K562 (cell line): ENCODE measurements around the gene LARP4B. TPM values are rescaled to one million over a fixed set of nuclear protein-coding genes. Genes with fewer than 3 reads are reported as not detected.

ENCODE experiments used
- ATAC-seq: fragments of 200-7000 bp; cut with Tn5 transposase; 3 replicates; pipeline ENCODE4 v1.9.1; 2020; ENCODE audit warnings: moderate library complexity
- BruUV-seq: library from RNA; stranded (reverse); fragments of 400-500 nt; replicated peaks from 2 replicates; lab custom pipeline; 2021; lab: Mats Ljungman, UMichigan
- CTCF ChIA-PET: fragments of 300-600 bp; formaldehyde crosslinking; extraction: SDS; loops from one replicate; lab custom pipeline; 2021; ENCODE audit warnings: low intra/inter-chr PET ratio; lab: Yijun Ruan, JAX
- POLR2A ChIA-PET: fragments of 300-600, 350-650 bp; sonication (Branson Sonifier 250); formaldehyde crosslinking; extraction: SDS; loops from one replicate; lab custom pipeline; 2021; ENCODE audit warnings: antibody characterized with exemption, inconsistent platforms; lab: Yijun Ruan, JAX
- DNase-seq, 4 experiments: peaks; one replicate each; pipeline versions ENCODE4 v3.0.0 to v3.0.0-alpha.2; 2011 to 2018; ENCODE audit warnings: low spot score in 3 of 4, mixed read lengths in 3 of 4; ENCODE audit errors: extremely low read depth in 1 of 4
- FAIRE-seq: peaks from 2 replicates; lab custom pipeline; 2011; peaks lifted over from hg19 to GRCh38; lab: Jason Lieb, UNC
- H2AFZ ChIP-seq: 2 replicates; pipeline ENCODE4 v1.6.0; 2011; ENCODE audit warnings: low read depth, low read length, control low read depth, inconsistent platforms
- H3K27ac ChIP-seq: fragments of 200-600 bp; 3 replicates; pipeline ENCODE4 v1.8.0; 2011; ENCODE audit warnings: low read depth, mild to moderate bottlenecking, control low read depth, inconsistent platforms, low read length, moderate library complexity, mixed read lengths; ENCODE audit errors: extremely low read depth
- H3K27me3 ChIP-seq, 2 experiments: fragments of 300-600 bp in 1 of 2; 2 replicates in 1 of 2; 3 replicates in 1 of 2; pipeline versions ENCODE4 v1.6.0 to v1.8.0; 2011; ENCODE audit warnings: inconsistent platforms in 2 of 2, low read length in 2 of 2, mild to moderate bottlenecking in 1 of 2, mixed read lengths in 1 of 2, moderate library complexity in 1 of 2; ENCODE audit not compliant: control insufficient read depth in 2 of 2, insufficient read depth in 2 of 2
- H3K36me3 ChIP-seq: fragments of 300-600 bp; 3 replicates; pipeline ENCODE4 v1.8.0; 2011; ENCODE audit warnings: mild to moderate bottlenecking, low read length, inconsistent platforms; ENCODE audit not compliant: control insufficient read depth, insufficient read depth
- H3K4me1 ChIP-seq, 2 experiments: fragments of 200-600 bp in 1 of 2; replicated peaks in 1 of 2; 2 replicates in 1 of 2; 3 replicates in 1 of 2; pipeline versions ENCODE4 v1.5.1 to v1.8.0; 2011; ENCODE audit warnings: inconsistent platforms in 2 of 2, low read length in 2 of 2, mild to moderate bottlenecking in 1 of 2, mixed read lengths in 1 of 2, moderate library complexity in 1 of 2; ENCODE audit not compliant: control insufficient read depth in 2 of 2, insufficient read depth in 2 of 2
- H3K4me2 ChIP-seq: 2 replicates; pipeline ENCODE4 v1.6.1; 2011; ENCODE audit warnings: low read length, control low read depth, inconsistent platforms, mixed read lengths; ENCODE audit not compliant: insufficient read depth
- H3K4me3 ChIP-seq: fragments of 200-600 bp; sonication (generic), shearing (Covaris generic); 2 replicates; pipeline ENCODE4 v1.5.1; 2016; ENCODE audit warnings: control low read depth, inconsistent platforms
- H3K79me2 ChIP-seq: fragments of 200-600 bp; 3 replicates; pipeline ENCODE4 v1.8.0; 2011; ENCODE audit warnings: low read length, inconsistent platforms; ENCODE audit not compliant: control insufficient read depth, insufficient read depth
- H3K9ac ChIP-seq, 2 experiments: 2 replicates each; pipeline versions ENCODE4 v1.6.0 to v1.6.1; 2011; ENCODE audit warnings: low read depth in 2 of 2, low read length in 2 of 2, control low read depth in 1 of 2, inconsistent platforms in 1 of 2, mild to moderate bottlenecking in 1 of 2, mixed read lengths in 1 of 2; ENCODE audit not compliant: insufficient read depth in 1 of 2
- H3K9me1 ChIP-seq: one replicate; pipeline ENCODE4 v1.6.0; 2011; ENCODE audit warnings: inconsistent platforms, mild to moderate bottlenecking, low read length, moderate library complexity; ENCODE audit not compliant: control insufficient read depth, insufficient read depth
- H3K9me3 ChIP-seq: replicated peaks from 2 replicates; pipeline ENCODE4 v1.5.1; 2011; ENCODE audit warnings: low read depth, low read length, inconsistent platforms; ENCODE audit not compliant: control insufficient read depth, insufficient read depth
- H4K20me1 ChIP-seq: replicated peaks from 2 replicates; pipeline ENCODE4 v1.6.1; 2011; ENCODE audit warnings: low read length, inconsistent platforms, mixed read lengths; ENCODE audit not compliant: control insufficient read depth, insufficient read depth
- KAT8 ChIP-seq: fragments of 450-650 bp; IDR thresholded peaks from 2 replicates; pipeline ENCODE4 v1.6.1; 2016; ENCODE audit warnings: low read depth, mild to moderate bottlenecking
- ZNF174 ChIP-seq: fragments of 250-450 bp; sonication (Bioruptor Pico); IDR thresholded peaks from 2 replicates; pipeline ENCODE4 v1.4.0; 2020; ENCODE audit warnings: mild to moderate bottlenecking
- WGBS: fragments of 100-300 bp; shearing (Covaris generic); methylation state at CpG from one replicate; pipeline ENCODE4 v1.1.6; 2016; ENCODE audit warnings: low coverage, mixed read lengths; ENCODE audit not compliant: insufficient coverage; ENCODE audit errors: missing lambda C conversion rate; 5-methylcytosine and 5-hydroxymethylcytosine counted together
- in situ Hi-C: fragments of 300-500 bp; cut with MboI; formaldehyde crosslinking; loops from 4 replicates; pipeline ENCODE4 v1.15.0; 2018; ENCODE audit warnings: inconsistent platforms, mixed read lengths
- intact Hi-C: fragments of 100-400 bp; cut with micrococcal nuclease; formaldehyde crosslinking; loops from 2 replicates; pipeline ENCODE4 v1.14.2; 2022
- polyA plus RNA-seq, 8 experiments: library from polyadenylated mRNA; depleted of rRNA in 4 of 8; stranded (reverse) in 5 of 8; unstranded in 3 of 8; fragments of >200 nt; fragmentation: Nextera tagmentation in 2 of 8; fragmentation: Illumina TruSeq in 1 of 8; extraction: Ambion mirVana in 2 of 8; extraction: Trizol in 1 of 8; gene quantifications; 2 replicates each; pipeline versions ENCODE4 v1.2.1 to v1.2.3, GENCODE V29; 2011 to 2014; ENCODE audit warnings: inconsistent platforms in 1 of 8, missing spikeins in 1 of 8
- total RNA-seq, 7 experiments: library from RNA; depleted of rRNA in 6 of 7; stranded (reverse); fragments of >200 nt in 6 of 7; fragmentation: Illumina TruSeq in 2 of 7; extraction: Trizol in 2 of 7; gene quantifications; 2 replicates each; pipeline versions ENCODE4 v1.2.1 to v1.2.3, GENCODE V29; 2011 to 2021; ENCODE audit warnings: low replicate concordance in 1 of 7
- TF ChIP-seq, protein P1 (sequence below), 2 experiments: IDR thresholded peaks in 1 of 2; conservative IDR thresholded peaks in 1 of 2; 2 replicates each; pipeline ENCODE4 v1.6.1; 2016; ENCODE audit warnings: low read depth in 2 of 2, mild to moderate bottlenecking in 1 of 2, missing compliant biosample characterization in 1 of 2, missing genetic modification characterization in 1 of 2, moderate library complexity in 1 of 2
- TF ChIP-seq, protein P2 (sequence below), 2 experiments: fragments of 450-650 bp; IDR thresholded peaks; 2 replicates each; pipeline ENCODE4 v1.6.1; 2018; ENCODE audit warnings: mild to moderate bottlenecking in 2 of 2, low read depth in 1 of 2; ENCODE audit not compliant: partially characterized antibody in 2 of 2
- TF ChIP-seq, protein P3 (sequence below): fragments of 250-450 bp; sonication (Bioruptor Pico); IDR thresholded peaks from 2 replicates; pipeline ENCODE4 v1.5.0; 2021; ENCODE audit warnings: mild to moderate bottlenecking, moderate library complexity
- TF ChIP-seq, protein P4 (sequence below): sonication (generic); IDR thresholded peaks from 2 replicates; pipeline ENCODE4 v1.6.1; 2016

The LARP4B gene
- total and polyA plus RNA-seq, 9 of the 15 experiments (the other 6 are each of a cell fraction or from before 2014, with no cell fraction given): 11.8 to 130 (median 42.6) TPM

DNA sequence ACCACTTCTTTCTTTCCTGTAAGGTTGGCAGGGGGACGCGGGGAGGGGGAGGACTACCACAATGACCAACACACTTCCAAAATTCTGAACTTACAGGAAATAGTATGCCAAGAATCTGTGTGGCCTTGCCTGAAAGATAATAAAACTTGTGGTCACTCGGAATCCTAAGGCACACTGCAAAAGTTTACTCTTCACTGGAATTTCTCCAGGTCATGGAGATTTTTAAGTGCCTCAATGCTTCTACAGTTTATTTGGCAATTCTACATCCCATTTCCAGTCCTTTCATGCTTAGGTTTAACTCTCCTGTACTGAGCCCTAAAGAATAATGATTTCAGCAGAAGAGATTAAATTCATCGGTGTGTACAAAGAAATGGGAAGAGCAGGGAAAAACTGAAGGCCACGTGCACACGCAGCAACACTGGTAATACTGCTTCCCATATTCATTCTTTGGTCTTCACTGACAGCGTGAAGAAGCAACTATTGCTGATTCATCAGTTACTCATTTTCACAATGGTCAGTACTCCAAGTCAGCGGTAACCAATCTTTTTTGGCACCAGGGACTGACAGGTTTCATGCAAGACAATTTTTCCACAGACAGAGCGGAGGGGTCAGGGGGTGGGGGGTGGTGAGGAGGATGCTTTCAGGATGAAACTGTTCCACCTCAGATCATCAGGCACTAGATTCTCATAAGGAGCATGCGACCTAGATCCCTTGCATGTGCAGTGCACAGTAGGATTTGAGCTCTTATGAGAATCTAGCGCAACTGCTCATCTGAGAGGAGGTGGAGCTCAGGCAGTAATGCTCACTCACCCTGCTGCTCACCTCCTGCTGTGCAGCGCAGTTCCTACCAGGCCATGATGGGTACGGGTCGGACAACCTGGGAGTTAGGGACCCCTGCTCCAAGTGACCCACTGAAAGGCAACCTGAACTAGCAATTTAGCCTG lies 9.8 kb downstream of the LARP4B start:
- H3K9ac ChIP-seq: peak overlapping the region; percentile 23 to 79; a peak in 3 of 4 replicates
- peak overlapping the region; percentile 7 for H3K4me2 ChIP-seq
- H3K4me3 ChIP-seq: no peak overlapping the region
- intact Hi-C loops: no loop called here
- no peaks in the 10 kb centered on the region; the same call in 1 of the 2 replicates for H3K9me3 ChIP-seq
- DNase-seq: peak in 2 of 4 experiments; percentile 38 to 42
- H3K36me3 ChIP-seq: peaks cover 72% of the 10 kb centered on the region
- ATAC-seq: peak; percentile 67
- no peaks in the 10 kb centered on the region for H3K27me3 ChIP-seq
- H3K9me1 ChIP-seq: peaks cover 4% of the 10 kb centered on the region
- ChIA-PET POLR2A (interaction anchor here (0.5 to 1.8 kb wide), 6 partner anchors 9 to 67 kb away, joined by 3 to 5 read pairs (median 4); partner anchors contain the start of gene LARP4B), CTCF (interaction anchor here (0.6 kb wide), 1 partner anchor 153 kb away, joined by 3 read pairs; no protein-coding TSS in a partner anchor)
- H4K20me1 ChIP-seq: peaks cover 36% of the 10 kb centered on the region
- H3K27ac ChIP-seq: peak overlapping the region; percentile 58; the same call in 2 of the 3 replicates
- H2AFZ ChIP-seq: no peak overlapping the region
- in situ Hi-C loops: no loop called here
- peaks cover 6 to 11% of the 10 kb centered on the region in 2 experiments; a peak in 3 of 5 replicates for H3K4me1 ChIP-seq
- no TSS peak for BruUV-seq
- peak; percentile 58 for FAIRE-seq
- WGBS: 47% methylated on average over 14 of the region's 14 CpGs
- peaks cover 99% of the 10 kb centered on the region for H3K79me2 ChIP-seq
- TF ChIP-seq, protein P1, sequence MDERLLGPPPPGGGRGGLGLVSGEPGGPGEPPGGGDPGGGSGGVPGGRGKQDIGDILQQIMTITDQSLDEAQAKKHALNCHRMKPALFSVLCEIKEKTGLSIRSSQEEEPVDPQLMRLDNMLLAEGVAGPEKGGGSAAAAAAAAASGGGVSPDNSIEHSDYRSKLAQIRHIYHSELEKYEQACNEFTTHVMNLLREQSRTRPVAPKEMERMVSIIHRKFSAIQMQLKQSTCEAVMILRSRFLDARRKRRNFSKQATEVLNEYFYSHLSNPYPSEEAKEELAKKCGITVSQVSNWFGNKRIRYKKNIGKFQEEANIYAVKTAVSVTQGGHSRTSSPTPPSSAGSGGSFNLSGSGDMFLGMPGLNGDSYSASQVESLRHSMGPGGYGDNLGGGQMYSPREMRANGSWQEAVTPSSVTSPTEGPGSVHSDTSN (CRISPR knock-in tag; IDR thresholded peaks at IDR 0.05; ENCODE audit: low read depth): no peak
- TF ChIP-seq, protein P1 (tag; conservative IDR thresholded peaks at IDR 0.05; ENCODE audit: low read depth): peak; percentile 28; the same call in 1 of the 2 replicates
- TF ChIP-seq KAT8 (no peak), ZNF174 (CRISPR knock-in tag) (no peak)
- TF ChIP-seq, protein P2, sequence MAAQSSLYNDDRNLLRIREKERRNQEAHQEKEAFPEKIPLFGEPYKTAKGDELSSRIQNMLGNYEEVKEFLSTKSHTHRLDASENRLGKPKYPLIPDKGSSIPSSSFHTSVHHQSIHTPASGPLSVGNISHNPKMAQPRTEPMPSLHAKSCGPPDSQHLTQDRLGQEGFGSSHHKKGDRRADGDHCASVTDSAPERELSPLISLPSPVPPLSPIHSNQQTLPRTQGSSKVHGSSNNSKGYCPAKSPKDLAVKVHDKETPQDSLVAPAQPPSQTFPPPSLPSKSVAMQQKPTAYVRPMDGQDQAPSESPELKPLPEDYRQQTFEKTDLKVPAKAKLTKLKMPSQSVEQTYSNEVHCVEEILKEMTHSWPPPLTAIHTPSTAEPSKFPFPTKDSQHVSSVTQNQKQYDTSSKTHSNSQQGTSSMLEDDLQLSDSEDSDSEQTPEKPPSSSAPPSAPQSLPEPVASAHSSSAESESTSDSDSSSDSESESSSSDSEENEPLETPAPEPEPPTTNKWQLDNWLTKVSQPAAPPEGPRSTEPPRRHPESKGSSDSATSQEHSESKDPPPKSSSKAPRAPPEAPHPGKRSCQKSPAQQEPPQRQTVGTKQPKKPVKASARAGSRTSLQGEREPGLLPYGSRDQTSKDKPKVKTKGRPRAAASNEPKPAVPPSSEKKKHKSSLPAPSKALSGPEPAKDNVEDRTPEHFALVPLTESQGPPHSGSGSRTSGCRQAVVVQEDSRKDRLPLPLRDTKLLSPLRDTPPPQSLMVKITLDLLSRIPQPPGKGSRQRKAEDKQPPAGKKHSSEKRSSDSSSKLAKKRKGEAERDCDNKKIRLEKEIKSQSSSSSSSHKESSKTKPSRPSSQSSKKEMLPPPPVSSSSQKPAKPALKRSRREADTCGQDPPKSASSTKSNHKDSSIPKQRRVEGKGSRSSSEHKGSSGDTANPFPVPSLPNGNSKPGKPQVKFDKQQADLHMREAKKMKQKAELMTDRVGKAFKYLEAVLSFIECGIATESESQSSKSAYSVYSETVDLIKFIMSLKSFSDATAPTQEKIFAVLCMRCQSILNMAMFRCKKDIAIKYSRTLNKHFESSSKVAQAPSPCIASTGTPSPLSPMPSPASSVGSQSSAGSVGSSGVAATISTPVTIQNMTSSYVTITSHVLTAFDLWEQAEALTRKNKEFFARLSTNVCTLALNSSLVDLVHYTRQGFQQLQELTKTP (IDR thresholded peaks at IDR 0.05; ENCODE audit: low read depth in 1 of 2, partially characterized antibody in 2 of 2): no peak
- TF ChIP-seq, protein P3, sequence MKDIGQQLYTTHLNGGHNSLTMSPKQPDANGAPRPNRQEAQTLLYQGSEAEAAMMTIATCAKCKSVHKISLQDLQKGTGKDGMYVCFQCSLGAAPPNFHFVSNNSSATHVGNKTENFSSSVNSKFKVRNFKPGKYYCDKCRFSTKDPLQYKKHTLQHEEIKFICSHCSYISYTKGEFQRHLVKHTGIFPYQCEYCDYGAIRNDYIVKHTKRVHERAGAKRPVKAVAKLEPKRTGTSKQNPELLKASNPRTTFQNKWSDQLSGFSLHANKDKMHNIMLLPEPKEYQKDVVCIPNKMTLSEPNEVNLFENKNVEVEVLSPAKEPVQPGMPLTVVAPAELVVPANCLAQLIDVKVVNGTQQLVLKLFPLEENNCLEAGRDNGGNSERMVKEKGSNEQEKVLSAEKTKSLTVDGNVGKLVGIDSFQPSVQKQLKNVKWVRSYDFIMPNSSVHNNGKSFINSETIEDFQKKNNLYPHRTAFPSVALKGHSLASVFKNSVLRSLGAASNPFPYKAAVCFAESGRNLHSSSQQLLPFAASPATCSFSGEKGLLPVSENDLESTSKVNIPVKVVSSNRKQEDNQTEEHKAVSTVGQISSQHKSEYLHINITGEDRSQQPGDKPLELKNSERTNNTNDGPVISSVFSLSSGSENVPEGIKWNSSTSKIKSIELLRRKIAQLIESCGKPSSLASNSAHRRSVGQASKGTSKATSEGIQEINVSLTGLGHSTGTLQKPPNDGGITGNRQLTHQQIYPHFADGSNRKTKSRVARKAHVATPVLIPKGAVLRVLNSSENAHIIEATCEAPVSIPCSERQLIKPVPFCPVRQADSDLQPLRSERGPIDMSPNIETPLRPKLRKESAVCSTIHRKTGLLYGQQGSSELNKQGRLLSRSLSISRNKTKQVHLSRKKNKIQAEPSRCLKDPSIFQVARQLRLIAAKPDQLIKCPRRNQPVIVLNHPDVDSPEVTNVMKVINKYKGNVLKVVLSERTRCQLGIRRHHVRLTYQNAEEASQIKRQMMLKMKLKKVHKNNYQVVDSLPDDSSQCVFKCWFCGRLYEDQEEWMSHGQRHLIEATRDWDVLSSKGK (CRISPR knock-in tag): no peak
- TF ChIP-seq, protein P4, sequence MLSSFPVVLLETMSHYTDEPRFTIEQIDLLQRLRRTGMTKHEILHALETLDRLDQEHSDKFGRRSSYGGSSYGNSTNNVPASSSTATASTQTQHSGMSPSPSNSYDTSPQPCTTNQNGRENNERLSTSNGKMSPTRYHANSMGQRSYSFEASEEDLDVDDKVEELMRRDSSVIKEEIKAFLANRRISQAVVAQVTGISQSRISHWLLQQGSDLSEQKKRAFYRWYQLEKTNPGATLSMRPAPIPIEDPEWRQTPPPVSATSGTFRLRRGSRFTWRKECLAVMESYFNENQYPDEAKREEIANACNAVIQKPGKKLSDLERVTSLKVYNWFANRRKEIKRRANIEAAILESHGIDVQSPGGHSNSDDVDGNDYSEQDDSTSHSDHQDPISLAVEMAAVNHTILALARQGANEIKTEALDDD: peak; percentile 75
